DND-41 (cell line): ENCODE measurements around the gene ZNF653.

Experiments used
- ATAC-seq: fragments of 200-7000 bp; cut with Tn5 transposase; 3 replicates; pipeline ENCODE4 v1.9.1; 2021; ENCODE audit warnings: low read depth; ENCODE audit not compliant: insufficient read depth
- DNase-seq: peaks from one replicate; pipeline ENCODE4 v3.0.0-alpha.2; 2020
- H2AFZ ChIP-seq: 2 replicates; pipeline ENCODE4 v1.6.0; 2012; ENCODE audit warnings: low read depth, low read length
- H3K27ac ChIP-seq: 2 replicates; pipeline ENCODE4 v1.5.1; 2012; ENCODE audit warnings: low read length, inconsistent platforms
- H3K27me3 ChIP-seq: fragments of 200-600 bp; sonication (generic); 2 replicates; pipeline ENCODE4 v1.6.0; 2012; ENCODE audit warnings: low read length, mild to moderate bottlenecking, inconsistent platforms; ENCODE audit not compliant: insufficient read depth, poor library complexity
- H3K36me3 ChIP-seq: 2 replicates; pipeline ENCODE4 v1.5.1; 2012; ENCODE audit warnings: low read length, inconsistent platforms; ENCODE audit not compliant: insufficient read depth
- H3K4me1 ChIP-seq: 2 replicates; pipeline ENCODE4 v1.5.1; 2012; ENCODE audit warnings: mild to moderate bottlenecking, low read length; ENCODE audit not compliant: insufficient read depth
- H3K4me2 ChIP-seq: 2 replicates; pipeline ENCODE4 v1.6.0; 2012; ENCODE audit warnings: mild to moderate bottlenecking, moderate library complexity, low read length, inconsistent platforms; ENCODE audit not compliant: insufficient read depth
- H3K4me3 ChIP-seq, 2 experiments: fragments of 200-600 bp in 1 of 2; shearing (Covaris generic) in 1 of 2; 2 replicates each; pipeline ENCODE4 v1.5.1; 2012 to 2016; ENCODE audit warnings: inconsistent platforms in 2 of 2, low read length in 2 of 2, mild to moderate bottlenecking in 2 of 2, low read depth in 1 of 2, moderate library complexity in 1 of 2
- H3K79me2 ChIP-seq: 2 replicates; pipeline ENCODE4 v1.6.0; 2012; ENCODE audit warnings: low read length, inconsistent platforms; ENCODE audit not compliant: insufficient read depth
- H3K9ac ChIP-seq: 2 replicates; pipeline ENCODE4 v1.6.0; 2012; ENCODE audit warnings: low read depth, mild to moderate bottlenecking, inconsistent platforms, low read length, moderate library complexity
- H3K9me3 ChIP-seq: 2 replicates; pipeline ENCODE4 v1.5.1; 2012; ENCODE audit warnings: low read length, moderate library complexity, mild to moderate bottlenecking, inconsistent platforms; ENCODE audit not compliant: insufficient read depth, severe bottlenecking
- H4K20me1 ChIP-seq: 2 replicates; pipeline ENCODE4 v1.6.0; 2012; ENCODE audit warnings: low read length; ENCODE audit not compliant: insufficient read depth
- EZH2 ChIP-seq: IDR thresholded peaks from 3 replicates; pipeline ENCODE4 v1.6.1; 2012; ENCODE audit warnings: borderline replicate concordance, low read depth, mild to moderate bottlenecking, moderate library complexity, low read length, inconsistent platforms; ENCODE audit not compliant: severe bottlenecking
- TF ChIP-seq, protein P1 (sequence below): IDR thresholded peaks from 2 replicates; pipeline ENCODE4 v1.5.1; 2012; ENCODE audit warnings: borderline replicate concordance, low read length, moderate library complexity, mild to moderate bottlenecking; ENCODE audit not compliant: poor library complexity, severe bottlenecking; ENCODE audit errors: extremely low read depth

ZNF653 gene

DNA sequence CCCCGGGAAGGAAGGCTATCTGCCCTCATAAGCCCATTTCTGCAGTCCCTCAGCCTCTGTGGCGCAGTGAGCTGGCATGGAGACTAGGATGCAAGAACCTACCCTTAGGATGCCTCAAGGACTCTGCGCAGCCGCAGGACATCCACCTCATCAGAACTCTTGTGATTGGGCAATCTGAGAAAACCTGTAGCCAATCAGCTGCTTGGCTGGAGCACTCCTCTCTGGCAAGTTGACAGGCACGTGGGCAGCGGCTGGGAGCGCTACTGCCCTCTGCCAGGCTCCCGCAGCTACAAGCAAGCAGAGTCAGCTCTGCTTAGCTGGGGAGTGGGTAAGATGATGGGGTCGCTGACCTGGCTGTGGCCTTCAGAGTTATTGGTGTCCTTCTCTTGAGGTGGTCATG is 24.8 kb upstream of the ZNF653 start:
- Histone ChIP-seq H3K27me3 (no peaks in the 10 kb centered on the region), H3K4me1 (peaks cover 23% of the 10 kb centered on the region), H2AFZ (no peak overlapping the region)

DNA sequence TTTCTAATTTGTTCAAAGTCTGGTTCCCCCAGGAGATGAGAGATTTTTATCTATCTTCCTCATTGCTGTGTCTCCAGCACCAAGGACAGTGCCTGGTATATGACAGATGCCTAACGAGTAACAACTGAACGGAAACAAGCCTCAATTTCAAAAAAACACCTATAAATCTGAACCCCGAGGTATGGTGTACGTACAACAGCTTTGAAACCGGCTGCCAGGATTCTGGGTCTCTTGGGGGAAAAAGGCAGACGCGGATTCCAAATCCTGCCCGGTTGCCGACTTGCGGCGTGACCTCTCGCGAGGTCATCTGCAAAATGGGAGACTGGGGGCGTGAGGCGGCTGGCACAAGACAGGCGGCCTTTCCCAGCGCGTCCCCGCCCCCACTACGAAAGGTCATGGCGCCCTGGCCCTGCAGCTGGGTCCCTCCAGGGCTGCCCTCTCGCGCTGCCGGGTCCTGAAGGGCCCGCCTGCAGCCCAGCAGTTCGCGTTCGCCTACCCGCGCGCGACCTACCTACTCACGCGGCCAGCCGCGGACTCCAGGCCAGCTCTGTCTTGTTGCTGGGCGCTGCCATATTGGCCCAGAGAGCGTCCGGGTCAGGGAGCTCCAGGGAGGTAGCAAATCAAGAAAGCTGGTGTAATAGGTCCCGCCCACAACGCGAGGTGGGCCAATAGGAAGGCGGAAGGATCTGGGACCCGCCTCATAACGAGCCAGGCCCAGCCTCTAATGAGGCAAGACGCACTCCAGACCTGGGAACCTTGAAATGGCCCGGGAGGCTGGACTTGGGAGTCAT is 23.1 kb upstream of the ZNF653 start, which contains the start of gene ECSIT:
ECSIT (minus strand) TSS at position 584 of the 791 bp plus-strand sequence. CDS start 9,964 bp downstream, outside the sequence.
- peaks cover 27% of the 10 kb centered on the region for H3K79me2 ChIP-seq
- DNase-seq = peak; percentile 97
- peak within 1 kb of the TSS; percentile 81 for H2AFZ ChIP-seq
- peaks cover 8% of the 10 kb centered on the region; the same call in 1 of the 2 replicates for H3K36me3 ChIP-seq
- peak within 1 kb of the TSS; percentile 73 to 77 for H3K4me3 ChIP-seq
- peak within 1 kb of the TSS; percentile 78 for H3K4me2 ChIP-seq
- H3K9me3 ChIP-seq = no peaks in the 10 kb centered on the region
- no peaks in the 10 kb centered on the region for H4K20me1 ChIP-seq
- peaks cover 23% of the 10 kb centered on the region for H3K4me1 ChIP-seq
- H3K27ac ChIP-seq = peak within 1 kb of the TSS; percentile 77
- H3K9ac ChIP-seq = peak within 1 kb of the TSS; percentile 66
- peak; percentile 99 for ATAC-seq
- no peak for TF ChIP-seq EZH2
- TF ChIP-seq, protein P1, sequence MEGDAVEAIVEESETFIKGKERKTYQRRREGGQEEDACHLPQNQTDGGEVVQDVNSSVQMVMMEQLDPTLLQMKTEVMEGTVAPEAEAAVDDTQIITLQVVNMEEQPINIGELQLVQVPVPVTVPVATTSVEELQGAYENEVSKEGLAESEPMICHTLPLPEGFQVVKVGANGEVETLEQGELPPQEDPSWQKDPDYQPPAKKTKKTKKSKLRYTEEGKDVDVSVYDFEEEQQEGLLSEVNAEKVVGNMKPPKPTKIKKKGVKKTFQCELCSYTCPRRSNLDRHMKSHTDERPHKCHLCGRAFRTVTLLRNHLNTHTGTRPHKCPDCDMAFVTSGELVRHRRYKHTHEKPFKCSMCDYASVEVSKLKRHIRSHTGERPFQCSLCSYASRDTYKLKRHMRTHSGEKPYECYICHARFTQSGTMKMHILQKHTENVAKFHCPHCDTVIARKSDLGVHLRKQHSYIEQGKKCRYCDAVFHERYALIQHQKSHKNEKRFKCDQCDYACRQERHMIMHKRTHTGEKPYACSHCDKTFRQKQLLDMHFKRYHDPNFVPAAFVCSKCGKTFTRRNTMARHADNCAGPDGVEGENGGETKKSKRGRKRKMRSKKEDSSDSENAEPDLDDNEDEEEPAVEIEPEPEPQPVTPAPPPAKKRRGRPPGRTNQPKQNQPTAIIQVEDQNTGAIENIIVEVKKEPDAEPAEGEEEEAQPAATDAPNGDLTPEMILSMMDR = no peak
- no peaks in the 10 kb centered on the region for H3K27me3 ChIP-seq

More for the DNA sequence above, 24.8 kb upstream of the ZNF653 start:
- H3K79me2 ChIP-seq = peaks cover 22% of the 10 kb centered on the region
- no peaks in the 10 kb centered on the region for H4K20me1 ChIP-seq
- TF ChIP-seq EZH2 = no peak
- TF ChIP-seq, protein P1 = peak; percentile 44
- H3K27ac ChIP-seq = no peak overlapping the region
- H3K4me2 ChIP-seq = no peak overlapping the region
- no peak overlapping the region for H3K4me3 ChIP-seq
- ATAC-seq = no peak
- DNase-seq = peak; percentile 44
- no peaks in the 10 kb centered on the region for H3K9me3 ChIP-seq
- H3K9ac ChIP-seq = no peak overlapping the region
- peaks cover 5% of the 10 kb centered on the region; the same call in 1 of the 2 replicates for H3K36me3 ChIP-seq

DNA sequence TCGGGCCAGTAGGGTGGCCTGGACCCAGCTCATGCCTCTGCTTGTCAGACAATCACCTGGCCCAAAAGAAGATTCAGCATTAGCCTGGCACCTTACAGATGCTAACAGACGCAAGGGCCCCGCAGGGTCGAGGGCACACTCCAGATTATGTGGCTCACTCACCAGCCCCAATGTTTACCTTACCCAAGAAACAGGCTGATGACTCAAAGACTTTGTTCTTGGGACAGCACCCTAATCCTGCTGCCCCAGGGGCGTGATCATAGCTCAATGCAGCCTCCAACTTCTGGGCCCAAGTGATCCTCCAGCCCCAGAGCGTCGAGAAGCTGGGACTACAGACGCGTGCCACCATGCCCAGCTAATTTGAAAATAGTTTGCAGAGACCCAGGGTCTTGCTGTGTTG is 13.5 kb upstream of the ZNF653 start:
- Histone ChIP-seq H4K20me1 (peaks cover 5% of the 10 kb centered on the region), H3K79me2 (peaks cover 5% of the 10 kb centered on the region), H3K9me3 (no peaks in the 10 kb centered on the region), H3K27ac (no peak overlapping the region), H3K4me1 (no peaks in the 10 kb centered on the region), H3K9ac (no peak overlapping the region), H3K4me2 (no peak overlapping the region), H3K27me3 (no peaks in the 10 kb centered on the region), H3K36me3 (peaks cover 24% of the 10 kb centered on the region), H2AFZ (no peak overlapping the region), H3K4me3 (no peak overlapping the region)
- ATAC-seq (no peak), DNase-seq (no peak)
- no peak for TF ChIP-seq EZH2
- TF ChIP-seq, protein P1 = no peak
